ENCODE data around the gene ASAP2.

ASAP2 gene

DNA sequence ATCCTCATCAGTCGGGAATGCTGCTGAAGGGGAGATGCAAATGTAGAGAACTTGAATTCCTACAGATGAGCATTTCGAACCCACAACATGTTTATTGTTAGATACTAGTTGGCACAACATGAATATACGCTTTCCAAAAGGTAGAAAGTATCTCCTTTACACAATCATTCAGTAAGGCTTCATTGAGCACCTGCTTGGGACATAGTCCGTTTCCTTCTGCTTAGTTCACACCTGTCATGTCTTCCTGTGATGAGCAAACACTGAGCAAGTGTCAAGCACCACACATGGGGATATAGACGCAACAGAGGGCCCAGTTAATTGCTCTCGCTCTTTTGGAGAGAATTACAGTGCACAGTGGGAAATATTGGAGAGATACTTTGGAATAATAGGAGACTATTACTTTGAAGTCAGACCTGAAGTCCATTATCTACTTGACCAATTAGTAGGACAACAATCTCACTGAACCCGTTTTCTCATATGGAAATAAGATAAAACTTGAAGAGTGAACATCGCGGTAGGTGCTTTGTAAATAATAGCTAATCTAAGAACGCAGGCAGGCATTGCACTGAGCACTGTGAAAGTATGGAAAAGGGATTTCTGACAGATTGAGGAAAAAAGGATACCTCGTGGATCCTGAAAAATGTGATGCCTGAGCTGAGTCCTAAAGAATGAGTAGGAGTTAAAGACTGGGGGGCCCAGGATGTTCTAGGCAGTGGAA, 218.0 kb downstream of the ASAP2 start:
- H3K36me3 ChIP-seq (replicated peaks; ENCODE audit: insufficient read depth, low read length): no peaks in the 10 kb centered on the region
- DNase-seq: no peak
- peak overlapping the region; percentile 80; the same call in 1 of the 2 replicates for H3K27ac ChIP-seq (ENCODE audit: low read length)
- TF ChIP-seq EZH2 (optimal IDR thresholded peaks at IDR 0.05; ENCODE audit: low read depth, low read length) (no peak), EZH2phosphoT487 (IDR thresholded peaks at IDR 0.05; ENCODE audit: low read length) (no peak)
- TF ChIP-seq, protein P1, sequence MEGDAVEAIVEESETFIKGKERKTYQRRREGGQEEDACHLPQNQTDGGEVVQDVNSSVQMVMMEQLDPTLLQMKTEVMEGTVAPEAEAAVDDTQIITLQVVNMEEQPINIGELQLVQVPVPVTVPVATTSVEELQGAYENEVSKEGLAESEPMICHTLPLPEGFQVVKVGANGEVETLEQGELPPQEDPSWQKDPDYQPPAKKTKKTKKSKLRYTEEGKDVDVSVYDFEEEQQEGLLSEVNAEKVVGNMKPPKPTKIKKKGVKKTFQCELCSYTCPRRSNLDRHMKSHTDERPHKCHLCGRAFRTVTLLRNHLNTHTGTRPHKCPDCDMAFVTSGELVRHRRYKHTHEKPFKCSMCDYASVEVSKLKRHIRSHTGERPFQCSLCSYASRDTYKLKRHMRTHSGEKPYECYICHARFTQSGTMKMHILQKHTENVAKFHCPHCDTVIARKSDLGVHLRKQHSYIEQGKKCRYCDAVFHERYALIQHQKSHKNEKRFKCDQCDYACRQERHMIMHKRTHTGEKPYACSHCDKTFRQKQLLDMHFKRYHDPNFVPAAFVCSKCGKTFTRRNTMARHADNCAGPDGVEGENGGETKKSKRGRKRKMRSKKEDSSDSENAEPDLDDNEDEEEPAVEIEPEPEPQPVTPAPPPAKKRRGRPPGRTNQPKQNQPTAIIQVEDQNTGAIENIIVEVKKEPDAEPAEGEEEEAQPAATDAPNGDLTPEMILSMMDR (IDR thresholded peaks at IDR 0.05; ENCODE audit: low read length): no peak
- peaks cover 31% of the 10 kb centered on the region for H3K4me1 ChIP-seq (ENCODE audit: low read length)
- H2AFZ ChIP-seq (ENCODE audit: low read length): peak overlapping the region; percentile 89; the same call in 1 of the 2 replicates
- peaks cover 10% of the 10 kb centered on the region for H3F3A ChIP-seq (ENCODE audit: insufficient read depth, low read length)
- no peaks in the 10 kb centered on the region for H3K9me3 ChIP-seq (replicated peaks; ENCODE audit: insufficient read depth, low read length)
- no peaks in the 10 kb centered on the region for H3K27me3 ChIP-seq (replicated peaks; ENCODE audit: insufficient read depth, low read length)
- no peaks in the 10 kb centered on the region for H3K9me2 ChIP-seq (replicated peaks; ENCODE audit: insufficient read depth, low read length)
- peak overlapping the region; percentile 93 for H3K9ac ChIP-seq (ENCODE audit: low read length)
- no peaks in the 10 kb centered on the region for H4K20me1 ChIP-seq (ENCODE audit: insufficient read depth, low read length)
- H3K4me3 ChIP-seq (ENCODE audit: low read length): peak overlapping the region; percentile 94
- peaks cover 60% of the 10 kb centered on the region for H3K79me2 ChIP-seq (ENCODE audit: low read length)
- peak overlapping the region; percentile 58 for H3K4me2 ChIP-seq (ENCODE audit: low read depth, low read length)

DNA sequence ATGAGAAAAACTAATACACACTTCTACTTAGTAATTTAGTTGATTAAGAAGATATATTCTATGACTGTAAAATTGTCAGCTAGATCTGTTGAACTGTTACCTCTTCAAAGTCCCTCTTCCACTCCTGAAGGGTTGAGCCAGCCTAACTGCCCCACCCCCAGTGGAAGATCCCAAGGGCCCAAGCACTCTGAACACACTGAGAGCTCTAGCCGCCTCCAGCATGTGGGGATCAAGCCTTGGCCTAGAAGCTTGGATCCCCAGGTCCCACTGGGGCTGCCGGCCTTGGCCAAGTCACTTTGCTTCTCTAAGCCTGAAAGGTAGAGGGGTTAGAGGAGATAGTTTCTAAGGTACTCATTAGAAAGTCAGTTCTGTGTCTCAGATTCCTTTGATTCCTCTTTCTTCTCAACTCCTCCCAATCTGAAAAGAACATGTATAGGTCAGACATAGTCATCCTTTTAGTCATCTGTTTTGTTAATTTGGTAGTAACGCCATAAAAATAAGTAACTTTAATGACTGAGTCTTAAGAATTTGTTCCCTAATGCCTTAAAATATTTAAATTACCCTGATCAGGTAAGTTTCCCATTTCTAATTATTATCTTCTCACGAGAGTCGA, 222.5 kb downstream of the ASAP2 start:
- Histone ChIP-seq H3K79me2 (ENCODE audit: low read length) (peaks cover 28% of the 10 kb centered on the region), H3K9me2 (replicated peaks; ENCODE audit: insufficient read depth, low read length) (no peaks in the 10 kb centered on the region), H3K9ac (ENCODE audit: low read length) (no peak overlapping the region), H3K4me1 (ENCODE audit: low read length) (peaks cover 30% of the 10 kb centered on the region), H4K20me1 (ENCODE audit: insufficient read depth, low read length) (no peaks in the 10 kb centered on the region), H3K27ac (ENCODE audit: low read length) (no peak overlapping the region), H3K27me3 (replicated peaks; ENCODE audit: insufficient read depth, low read length) (no peaks in the 10 kb centered on the region), H3F3A (ENCODE audit: insufficient read depth, low read length) (peaks cover 16% of the 10 kb centered on the region), H3K36me3 (replicated peaks; ENCODE audit: insufficient read depth, low read length) (no peaks in the 10 kb centered on the region; the same call in 1 of the 2 replicates), H3K4me2 (ENCODE audit: low read depth, low read length) (no peak overlapping the region), H2AFZ (ENCODE audit: low read length) (no peak overlapping the region), H3K9me3 (replicated peaks; ENCODE audit: insufficient read depth, low read length) (no peaks in the 10 kb centered on the region), H3K4me3 (ENCODE audit: low read length) (no peak overlapping the region)
- TF ChIP-seq EZH2 (optimal IDR thresholded peaks at IDR 0.05; ENCODE audit: low read depth, low read length) (no peak), EZH2phosphoT487 (IDR thresholded peaks at IDR 0.05; ENCODE audit: low read length) (no peak)
- TF ChIP-seq, protein P1 (IDR thresholded peaks at IDR 0.05; ENCODE audit: low read length): no peak
- DNase-seq: no peak

DNA sequence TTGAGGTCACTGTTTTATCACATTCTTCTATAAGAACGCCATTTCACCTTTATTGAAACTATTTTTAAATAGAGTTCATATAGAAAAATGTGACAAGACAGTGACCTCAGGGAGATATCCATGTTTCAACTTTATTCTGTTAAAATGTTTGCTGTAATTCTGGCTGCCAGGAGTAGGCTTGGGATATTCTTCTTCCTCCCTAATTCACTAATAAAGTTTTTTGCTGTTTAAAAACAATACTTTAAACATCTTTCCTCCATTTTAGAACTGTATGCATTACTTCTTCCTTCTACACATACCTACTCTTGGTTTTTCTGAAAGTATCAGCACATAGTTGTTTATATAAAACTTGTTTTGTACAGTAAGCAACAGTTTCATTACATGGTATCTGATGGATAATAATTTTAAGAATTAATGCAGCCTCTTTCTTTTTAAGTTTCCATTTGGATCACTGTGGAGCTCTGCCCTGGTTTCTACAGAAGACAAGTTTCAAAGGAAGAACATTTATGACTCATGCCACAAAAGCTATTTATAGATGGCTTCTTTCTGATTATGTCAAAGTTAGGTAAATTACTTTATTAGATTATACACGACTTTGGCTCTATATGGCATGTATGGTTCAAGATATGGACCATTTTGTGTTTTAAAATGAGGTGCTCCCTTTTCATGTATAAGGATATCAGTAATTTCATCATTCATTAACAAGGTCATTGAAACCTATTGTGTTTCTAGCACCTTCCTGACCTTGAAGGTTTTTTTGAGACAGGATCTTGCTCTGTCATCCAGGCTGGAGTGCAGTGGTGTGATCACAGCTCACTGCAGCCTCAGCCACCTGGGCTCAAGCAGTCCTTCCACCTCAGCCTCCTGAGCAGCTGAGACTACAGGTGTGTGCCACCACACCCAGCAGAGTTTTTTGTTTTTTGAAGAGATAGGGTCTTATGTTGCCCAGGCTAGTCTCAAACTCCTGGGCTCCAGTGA, 224.0 kb downstream of the ASAP2 start:
- peaks cover 12% of the 10 kb centered on the region; the same call in 1 of the 2 replicates for H3K79me2 ChIP-seq (ENCODE audit: low read length)
- no peak for DNase-seq
- no peaks in the 10 kb centered on the region for H3K27me3 ChIP-seq (replicated peaks; ENCODE audit: insufficient read depth, low read length)
- H3K4me2 ChIP-seq (ENCODE audit: low read depth, low read length): peak overlapping the region; percentile 29
- H3F3A ChIP-seq (ENCODE audit: insufficient read depth, low read length): peaks cover 16% of the 10 kb centered on the region
- H3K36me3 ChIP-seq (replicated peaks; ENCODE audit: insufficient read depth, low read length): no peaks in the 10 kb centered on the region; the same call in 1 of the 2 replicates
- no peaks in the 10 kb centered on the region for H3K9me3 ChIP-seq (replicated peaks; ENCODE audit: insufficient read depth, low read length)
- H3K9ac ChIP-seq (ENCODE audit: low read length): no peak overlapping the region
- no peaks in the 10 kb centered on the region for H4K20me1 ChIP-seq (ENCODE audit: insufficient read depth, low read length)
- no peaks in the 10 kb centered on the region for H3K9me2 ChIP-seq (replicated peaks; ENCODE audit: insufficient read depth, low read length)
- no peak overlapping the region for H2AFZ ChIP-seq (ENCODE audit: low read length)
- peak overlapping the region; percentile 48; the same call in 1 of the 2 replicates for H3K27ac ChIP-seq (ENCODE audit: low read length)
- H3K4me3 ChIP-seq (ENCODE audit: low read length): no peak overlapping the region
- H3K4me1 ChIP-seq (ENCODE audit: low read length): peaks cover 20% of the 10 kb centered on the region
- TF ChIP-seq EZH2phosphoT487 (IDR thresholded peaks at IDR 0.05; ENCODE audit: low read length): no peak
- TF ChIP-seq, protein P1 (IDR thresholded peaks at IDR 0.05; ENCODE audit: low read length): no peak
- no peak for TF ChIP-seq EZH2 (optimal IDR thresholded peaks at IDR 0.05; ENCODE audit: low read depth, low read length)
